Measurements from ENCODE around the gene FGFR2.

GRCh38 chr10:121592155-121592890 is 5.9 kb downstream of the FGFR2 start:
- no peak for TF ChIP-seq MYNN (IDR thresholded peaks at IDR 0.05)
- TF ChIP-seq MYNN (CRISPR knock-in tag; IDR thresholded peaks at IDR 0.05) = no peak
- TF ChIP-seq KDM1A (IDR thresholded peaks at IDR 0.05) = no peak
- TF ChIP-seq ZBTB33 (CRISPR knock-in tag; IDR thresholded peaks at IDR 0.05) = no peak
- no peak for TF ChIP-seq U2AF2 (optimal IDR thresholded peaks at IDR 0.05; ENCODE audit: low read depth, low read length)
- TF ChIP-seq RHOXF2B (CRISPR knock-in tag; conservative IDR thresholded peaks at IDR 0.05) = no peak
- no peak for TF ChIP-seq SRSF7 (optimal IDR thresholded peaks at IDR 0.05; ENCODE audit: low read depth, low read length)
- TF ChIP-seq, protein P1, sequence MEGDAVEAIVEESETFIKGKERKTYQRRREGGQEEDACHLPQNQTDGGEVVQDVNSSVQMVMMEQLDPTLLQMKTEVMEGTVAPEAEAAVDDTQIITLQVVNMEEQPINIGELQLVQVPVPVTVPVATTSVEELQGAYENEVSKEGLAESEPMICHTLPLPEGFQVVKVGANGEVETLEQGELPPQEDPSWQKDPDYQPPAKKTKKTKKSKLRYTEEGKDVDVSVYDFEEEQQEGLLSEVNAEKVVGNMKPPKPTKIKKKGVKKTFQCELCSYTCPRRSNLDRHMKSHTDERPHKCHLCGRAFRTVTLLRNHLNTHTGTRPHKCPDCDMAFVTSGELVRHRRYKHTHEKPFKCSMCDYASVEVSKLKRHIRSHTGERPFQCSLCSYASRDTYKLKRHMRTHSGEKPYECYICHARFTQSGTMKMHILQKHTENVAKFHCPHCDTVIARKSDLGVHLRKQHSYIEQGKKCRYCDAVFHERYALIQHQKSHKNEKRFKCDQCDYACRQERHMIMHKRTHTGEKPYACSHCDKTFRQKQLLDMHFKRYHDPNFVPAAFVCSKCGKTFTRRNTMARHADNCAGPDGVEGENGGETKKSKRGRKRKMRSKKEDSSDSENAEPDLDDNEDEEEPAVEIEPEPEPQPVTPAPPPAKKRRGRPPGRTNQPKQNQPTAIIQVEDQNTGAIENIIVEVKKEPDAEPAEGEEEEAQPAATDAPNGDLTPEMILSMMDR (IDR thresholded peaks at IDR 0.05 in 2 of 3, conservative IDR thresholded peaks at IDR 0.05 in 1 of 3; ENCODE audit: insufficient read depth in 2 of 3, low read depth in 1 of 3, low read length in 3 of 3) = no peak
- TF ChIP-seq CCAR2 (IDR thresholded peaks at IDR 0.05; ENCODE audit: low read depth, low read length) = no peak
- TF ChIP-seq TEAD1 (CRISPR knock-in tag; IDR thresholded peaks at IDR 0.05) = no peak
- TF ChIP-seq ZNF263 (CRISPR knock-in tag; IDR thresholded peaks at IDR 0.05; ENCODE audit: borderline replicate concordance) = no peak
- no peak for TF ChIP-seq RFX5 (IDR thresholded peaks at IDR 0.05; ENCODE audit: low read depth, low read length)
